Placental pericyte (primary cell): ENCODE data around the gene MEGF9. TPM values are rescaled to one million over a fixed set of nuclear protein-coding genes. Genes with fewer than 3 reads are reported as not detected.

Source experiments
- total RNA-seq: library from RNA; depleted of rRNA; stranded (reverse); fragments of >200 nt; gene quantifications from 2 replicates; pipeline ENCODE4 v1.2.3, GENCODE V29; 2012

Gene MEGF9
- 3.1 and 9.0 TPM in 2 replicates for total RNA-seq

DNA sequence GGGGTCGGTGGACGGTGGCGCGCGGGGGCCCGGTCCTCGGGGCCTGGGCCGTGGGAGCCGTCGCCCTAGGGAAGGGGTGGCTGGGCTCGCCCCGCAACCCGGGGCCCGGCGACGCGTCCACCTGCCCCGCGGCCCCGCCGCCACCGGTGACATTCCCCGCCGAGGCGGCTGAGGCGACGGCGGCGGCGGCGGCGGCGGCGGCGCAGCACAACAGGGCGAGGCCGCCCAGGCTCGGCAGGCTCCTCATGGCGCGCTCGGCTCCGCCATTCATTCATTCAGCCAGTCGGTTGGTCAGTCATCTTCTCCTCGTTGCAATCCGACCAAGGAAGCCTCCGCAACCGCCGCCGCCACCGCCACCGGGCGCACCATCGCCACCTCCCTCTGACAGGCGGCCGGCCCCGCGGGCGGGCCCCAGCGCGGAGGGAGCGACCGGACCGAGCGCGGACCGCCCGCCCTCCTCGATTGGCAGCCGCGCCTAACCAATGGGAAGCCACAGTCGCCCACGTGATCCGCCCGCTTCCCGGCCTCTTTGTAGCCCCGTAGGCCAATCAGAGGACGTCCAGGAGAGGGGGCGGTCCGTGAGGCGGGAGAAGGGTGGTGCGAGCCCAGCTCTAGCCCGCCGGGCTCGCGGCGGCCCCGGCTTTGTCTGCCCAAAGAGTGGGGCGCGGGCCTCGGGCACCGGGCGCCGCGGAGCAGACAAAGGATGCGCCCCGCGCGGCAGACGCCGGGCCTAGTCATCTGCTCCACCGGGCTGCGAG, at the start of gene MEGF9:
Gene MEGF9, minus strand, starts transcription at position 383 of the 758 bp plus-strand sequence. Its CDS starts 112 bp downstream, at position 271.

DNA sequence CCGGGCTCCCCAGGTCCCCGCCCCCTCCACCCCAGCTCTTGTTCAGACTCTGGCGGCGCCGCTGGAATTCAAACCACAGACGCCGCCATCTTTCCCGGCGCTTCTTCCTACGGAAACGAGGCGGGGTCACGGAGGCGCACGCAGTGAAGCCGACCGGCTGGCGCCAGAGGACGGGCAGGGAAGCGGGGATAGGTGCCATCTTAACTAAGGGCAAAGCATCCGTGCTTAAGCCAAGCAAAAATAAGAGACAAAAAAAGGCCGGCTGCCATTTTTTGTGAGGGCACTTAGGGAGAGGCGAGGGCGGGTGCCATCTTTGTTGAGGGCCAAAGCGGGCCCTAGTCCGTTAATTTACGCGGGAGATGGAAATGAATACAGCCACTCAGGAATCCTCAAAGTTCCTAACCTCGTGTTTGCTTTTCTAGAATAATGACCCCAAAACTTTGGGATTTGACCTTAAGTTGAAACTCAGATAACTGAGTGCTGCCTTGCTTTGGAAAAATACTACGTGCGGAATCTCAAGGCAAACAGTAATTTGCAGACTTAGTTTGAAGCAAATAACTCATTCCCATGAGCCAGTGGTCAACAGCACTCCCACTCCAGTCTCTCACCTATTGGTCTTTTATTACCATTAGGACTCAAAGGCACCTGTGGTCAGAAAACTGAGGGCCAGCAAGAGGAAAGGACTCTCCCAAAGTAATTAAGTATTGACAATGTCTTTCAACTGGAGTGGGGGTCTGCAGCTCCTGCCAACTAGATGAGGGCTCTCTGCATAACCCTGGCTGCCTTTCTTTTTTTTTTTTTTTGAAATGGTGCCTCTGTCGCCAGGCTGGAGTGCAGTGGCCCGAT, 134.0 kb downstream of the MEGF9 start, which contains the start of gene CDK5RAP2:
Gene CDK5RAP2, minus strand, starts transcription at position 117 of the 846 bp plus-strand sequence. CDS start 189 bp downstream, outside the sequence.

Other genes with a start within 250 kb of the MEGF9 start
- gene CDK5RAP2, start 134.3 kb downstream of the MEGF9 start, total RNA-seq = 13.8 and 39.9 TPM in 2 replicates
- gene FBXW2, start 78.9 kb upstream of the MEGF9 start, total RNA-seq = 28.9 and 31.5 TPM in 2 replicates
- gene PSMD5, start 128.5 kb upstream of the MEGF9 start, total RNA-seq = 21.0 and 50.3 TPM in 2 replicates
- gene PHF19, start 162.7 kb upstream of the MEGF9 start, total RNA-seq = 20.1 and 67.6 TPM in 2 replicates
- gene TRAF1, start 212.3 kb upstream of the MEGF9 start, total RNA-seq = 1.1 and 1.7 TPM in 2 replicates